LoVo (cell line): Measurements from ENCODE around the gene PPFIA1.
"Not testable (repeated sequence)": the region's sequence is repeated elsewhere in the genome, so short reads cannot be mapped to it uniquely, and the experiment has no call there.

Experiments used
- DNase-seq: peaks from one replicate; pipeline ENCODE4 v3.0.0-alpha.2; 2016; ENCODE audit warnings: low spot score

Gene PPFIA1

GRCh38 chr11:70358753-70359152, 88.3 kb downstream of the PPFIA1 start:
- no peak for DNase-seq

GRCh38 chr11:70359451-70360205, 89.1 kb downstream of the PPFIA1 start:
- no peak for DNase-seq

GRCh38 chr11:70360211-70360610, 89.7 kb downstream of the PPFIA1 start:
- DNase-seq = no peak

GRCh38 chr11:70364178-70364577, 93.7 kb downstream of the PPFIA1 start:
- DNase-seq = no peak

- DNase-seq = no peak
Measured at GRCh38 chr11:70364745-70365543, 94.5 kb downstream of the PPFIA1 start.

- DNase-seq = no peak
Measured at GRCh38 chr11:70365544-70365927, 95.0 kb downstream of the PPFIA1 start.

GRCh38 chr11:70367071-70367470, 96.6 kb downstream of the PPFIA1 start:
- no peak for DNase-seq

GRCh38 chr11:70368961-70369360, 98.5 kb downstream of the PPFIA1 start:
- no peak for DNase-seq

GRCh38 chr11:70371241-70371640, 100.8 kb downstream of the PPFIA1 start:
- no peak for DNase-seq

- DNase-seq = no peak
Measured at GRCh38 chr11:70372076-70372475, 101.6 kb downstream of the PPFIA1 start.

GRCh38 chr11:70376621-70377020, 106.1 kb downstream of the PPFIA1 start:
- DNase-seq = no peak

GRCh38 chr11:70377645-70378044, 107.2 kb downstream of the PPFIA1 start:
- no peak for DNase-seq

- no peak for DNase-seq
Measured at GRCh38 chr11:70378506-70379134, 108.1 kb downstream of the PPFIA1 start.

- no peak for DNase-seq
Measured at GRCh38 chr11:70381350-70381749, 110.9 kb downstream of the PPFIA1 start.

- DNase-seq = no peak
Measured at GRCh38 chr11:70381872-70382861, 111.7 kb downstream of the PPFIA1 start.

- DNase-seq = no peak
Measured at GRCh38 chr11:70383664-70384565, 113.4 kb downstream of the PPFIA1 start.

GRCh38 chr11:70384566-70385152, 114.2 kb downstream of the PPFIA1 start:
- DNase-seq = no peak

- no peak for DNase-seq
Measured at GRCh38 chr11:70387564-70387963, 117.1 kb downstream of the PPFIA1 start.

GRCh38 chr11:70389201-70389600, 118.7 kb downstream of the PPFIA1 start:
- no peak for DNase-seq

GRCh38 chr11:70390882-70391281, 120.4 kb downstream of the PPFIA1 start:
- DNase-seq = not testable (repeated sequence)
